Posterior vena cava (tissue), 2 donors: ENCODE results near the gene CXCR6. TPM values are rescaled to one million over a fixed set of nuclear protein-coding genes. Genes with fewer than 3 reads are reported as not detected.

ENCODE experiments used
- DNase-seq: peaks from one replicate; pipeline ENCODE4 v3.0.0-alpha.2; 2020; ENCODE audit warnings: low spot score
- intact Hi-C, 2 donors: fragments of 100-400 bp; cut with DNase I; formaldehyde crosslinking; loops; one replicate each; pipeline versions ENCODE4 v1.14.1 to v1.14.2; 2022 to 2023
- total RNA-seq, 2 donors: library from RNA; stranded (reverse); fragmentation: NEBNext Ultra II Directional; extraction: Animal tissue kit (Norgen Biotek cat#: 25700); gene quantifications; one replicate each; pipeline ENCODE4 v1.2.1, GENCODE V29; 2021
- donor health status: DM: yes; HTN: yes; CAD: no.
- donor health status: DM: yes; HTN: yes; CAD: no.

Gene CXCR6
- total RNA-seq, 2 donors from 2014 or later = 0.42 to 0.76 TPM

- intact Hi-C loops = no loop called here
These were observed 37.6 kb downstream of the CXCR6 start for GRCh38 chr3:45980819-45981218.

GRCh38 chr3:45981346-45982074 is 38.2 kb downstream of the CXCR6 start:
- DNase-seq = no peak
- intact Hi-C loops = no loop called here

More at GRCh38 chr3:45980819-45981218, 37.6 kb downstream of the CXCR6 start:
- DNase-seq = no peak

- intact Hi-C loops = no loop called here
- DNase-seq = no peak
These were observed 40.5 kb downstream of the CXCR6 start for GRCh38 chr3:45983770-45984169.

GRCh38 chr3:45984331-45985312 is 41.4 kb downstream of the CXCR6 start:
- DNase-seq = no peak
- intact Hi-C loops = no loop called here

GRCh38 chr3:45985532-45986302 is 42.5 kb downstream of the CXCR6 start:
- intact Hi-C loops = no loop called here
- no peak for DNase-seq

- DNase-seq = no peak
- intact Hi-C loops = no loop called here
These were observed 43.2 kb downstream of the CXCR6 start for GRCh38 chr3:45986303-45986982.

- intact Hi-C loops = no loop called here
- peak; percentile 86 for DNase-seq
These were observed 44.4 kb downstream of the CXCR6 start for GRCh38 chr3:45987368-45988291.

- intact Hi-C loops = no loop called here
- no peak for DNase-seq
These were observed 45.1 kb downstream of the CXCR6 start for GRCh38 chr3:45988362-45988761.

GRCh38 chr3:45988804-45989203 is 45.5 kb downstream of the CXCR6 start:
- DNase-seq = no peak
- intact Hi-C loops = no loop called here

- intact Hi-C loops = no loop called here
These were observed 46.9 kb downstream of the CXCR6 start for GRCh38 chr3:45990181-45990580.

GRCh38 chr3:45991341-45991740 is 48.1 kb downstream of the CXCR6 start:
- intact Hi-C loops = no loop called here
- no peak for DNase-seq

More at GRCh38 chr3:45990181-45990580, 46.9 kb downstream of the CXCR6 start:
- no peak for DNase-seq

- intact Hi-C loops = no loop called here
- DNase-seq = no peak
These were observed 49.0 kb downstream of the CXCR6 start for GRCh38 chr3:45992133-45992729.

GRCh38 chr3:45992821-45993221 is 49.6 kb downstream of the CXCR6 start:
- DNase-seq = no peak
- intact Hi-C loops = no loop called here

- intact Hi-C loops = no loop called here
- DNase-seq = no peak
These were observed 50.3 kb downstream of the CXCR6 start for GRCh38 chr3:45993421-45994027.

- intact Hi-C loops = no loop called here
- no peak for DNase-seq
These were observed 51.4 kb downstream of the CXCR6 start for GRCh38 chr3:45994419-45995235.
